ENCODE data around the gene P2RX1.
"Not testable (repeated sequence)": the region's sequence is repeated elsewhere in the genome, so short reads cannot be mapped to it uniquely, and the experiment has no call there.

P2RX1 gene

DNA sequence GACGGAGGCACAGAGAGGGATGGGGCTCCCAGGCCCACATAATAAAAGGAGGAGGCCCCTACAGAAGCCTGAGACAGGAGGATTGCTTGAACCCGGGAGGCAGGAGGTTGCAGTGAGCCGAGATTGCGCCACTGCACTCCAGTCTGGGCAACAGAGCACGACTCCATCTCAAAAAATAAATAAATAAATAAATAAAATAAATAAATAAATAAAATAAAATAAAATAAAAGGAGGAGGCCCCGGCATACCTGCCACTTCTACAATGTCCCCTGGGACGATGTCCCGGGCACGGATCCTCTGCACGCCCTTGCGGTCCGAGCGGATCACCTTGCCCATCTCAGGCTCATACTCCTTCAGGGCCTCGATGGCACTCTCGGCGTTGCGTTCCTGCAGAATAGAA, 34.7 kb upstream of the P2RX1 start:
- no peak for DNase-seq

DNA sequence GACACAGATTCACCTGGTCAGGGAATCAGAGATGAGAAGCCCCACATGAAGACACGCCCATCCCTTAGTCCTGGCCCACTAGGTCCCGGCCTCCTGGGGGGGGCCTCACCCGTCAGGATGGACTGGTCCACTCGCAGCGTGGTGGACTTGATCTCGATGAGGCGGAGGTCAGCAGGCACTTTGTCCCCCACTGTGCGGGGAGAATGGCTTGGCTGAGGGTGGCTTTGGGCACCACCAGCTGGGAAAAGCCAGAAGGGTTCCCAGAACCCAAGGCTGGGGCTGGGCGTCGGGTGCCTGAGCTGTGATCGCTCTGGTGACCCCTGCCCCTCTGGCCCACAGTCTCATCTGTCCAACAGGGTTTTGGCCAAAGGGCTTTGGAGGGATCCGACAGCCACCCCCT, 34.3 kb upstream of the P2RX1 start:
- DNase-seq, result no peak

DNA sequence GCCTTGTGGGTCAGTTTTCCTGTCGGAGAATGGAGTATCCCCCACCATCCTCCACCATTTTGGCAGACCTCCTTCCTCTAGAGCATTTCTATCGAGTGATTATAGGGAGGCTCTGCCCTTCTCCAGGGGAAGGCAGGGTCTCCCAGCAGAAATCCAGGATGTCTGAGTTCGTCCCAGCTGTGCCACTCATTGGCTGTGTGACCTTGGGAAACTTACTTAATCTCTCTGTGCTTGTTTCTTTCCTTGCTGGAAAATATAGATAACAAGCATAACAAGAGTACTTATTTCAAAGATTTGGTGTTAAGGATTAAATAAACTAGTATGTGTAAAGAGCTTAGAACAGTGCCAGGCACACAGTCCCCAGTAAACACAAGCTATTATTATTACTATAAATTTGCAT, 33.2 kb upstream of the P2RX1 start:
- DNase-seq, result no peak

DNA sequence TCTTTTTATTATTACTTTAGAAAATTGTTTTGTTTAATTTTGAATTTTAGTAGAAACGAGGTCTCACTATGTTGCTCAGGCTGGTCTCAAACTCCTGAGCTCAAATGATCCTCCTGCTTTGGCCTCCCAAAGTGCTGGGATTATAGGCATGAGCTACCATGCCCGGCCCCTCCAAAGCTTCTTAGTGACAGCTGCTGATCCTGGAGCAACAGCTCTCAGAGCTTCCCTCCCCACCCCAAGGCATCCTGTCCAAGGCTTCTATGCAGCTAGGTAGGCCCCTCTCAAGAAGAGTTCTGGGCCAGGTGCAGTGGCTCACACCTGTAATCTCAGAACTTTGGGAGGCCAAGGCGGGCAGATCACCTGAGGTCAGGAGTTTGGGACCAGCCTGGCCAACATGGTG, 32.3 kb upstream of the P2RX1 start:
- DNase-seq, result not testable (repeated sequence)

DNA sequence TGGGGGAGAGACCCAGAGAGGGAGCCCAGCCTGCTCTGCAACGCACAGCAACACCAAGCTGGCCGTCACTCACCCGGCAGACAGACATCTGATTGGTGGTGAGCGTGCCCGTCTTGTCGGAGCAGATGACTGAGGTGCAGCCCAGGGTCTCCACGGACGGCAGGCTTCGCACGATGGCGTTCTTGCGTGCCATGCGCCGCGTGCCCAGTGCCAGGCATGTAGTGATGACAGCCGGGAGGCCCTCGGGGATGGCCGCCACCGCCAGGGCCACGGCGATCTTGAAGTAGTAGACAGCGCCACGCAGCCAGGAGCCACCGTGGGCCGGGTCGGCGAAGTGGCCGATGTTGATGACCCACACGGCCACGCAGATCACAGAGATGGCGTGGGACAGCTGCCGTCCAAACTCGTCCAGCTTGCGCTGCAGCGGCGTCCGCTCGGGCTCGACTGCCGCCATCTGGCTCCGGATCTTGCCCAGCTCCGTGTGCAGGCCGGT, 31.1 kb upstream of the P2RX1 start:
- no peak for DNase-seq

DNA sequence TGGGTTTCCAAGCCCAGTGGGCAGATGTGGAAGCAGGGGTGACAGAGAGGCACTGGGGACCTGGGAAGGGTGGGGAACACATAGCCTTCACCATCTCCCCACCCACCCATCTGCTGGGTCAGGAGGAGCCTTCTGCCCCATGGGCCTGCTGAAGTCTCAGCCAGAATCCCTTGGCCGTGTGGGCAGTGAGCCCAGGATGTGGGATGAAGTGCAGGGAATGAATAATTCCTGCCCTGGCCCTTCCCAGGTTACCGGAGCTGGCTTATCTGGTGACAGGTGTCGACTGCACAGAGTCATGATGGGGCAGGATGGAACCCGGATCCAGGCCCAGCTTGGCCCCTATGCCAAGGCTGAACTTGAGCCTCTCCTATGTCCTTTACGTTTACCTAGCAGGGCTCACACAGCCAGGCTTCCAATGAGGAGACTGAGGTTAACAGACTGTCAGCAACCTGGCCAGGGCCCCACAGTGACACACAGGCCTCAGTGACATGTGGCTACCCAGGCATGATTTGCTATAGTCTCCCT, 30.5 kb upstream of the P2RX1 start:
- DNase-seq, result no peak

DNA sequence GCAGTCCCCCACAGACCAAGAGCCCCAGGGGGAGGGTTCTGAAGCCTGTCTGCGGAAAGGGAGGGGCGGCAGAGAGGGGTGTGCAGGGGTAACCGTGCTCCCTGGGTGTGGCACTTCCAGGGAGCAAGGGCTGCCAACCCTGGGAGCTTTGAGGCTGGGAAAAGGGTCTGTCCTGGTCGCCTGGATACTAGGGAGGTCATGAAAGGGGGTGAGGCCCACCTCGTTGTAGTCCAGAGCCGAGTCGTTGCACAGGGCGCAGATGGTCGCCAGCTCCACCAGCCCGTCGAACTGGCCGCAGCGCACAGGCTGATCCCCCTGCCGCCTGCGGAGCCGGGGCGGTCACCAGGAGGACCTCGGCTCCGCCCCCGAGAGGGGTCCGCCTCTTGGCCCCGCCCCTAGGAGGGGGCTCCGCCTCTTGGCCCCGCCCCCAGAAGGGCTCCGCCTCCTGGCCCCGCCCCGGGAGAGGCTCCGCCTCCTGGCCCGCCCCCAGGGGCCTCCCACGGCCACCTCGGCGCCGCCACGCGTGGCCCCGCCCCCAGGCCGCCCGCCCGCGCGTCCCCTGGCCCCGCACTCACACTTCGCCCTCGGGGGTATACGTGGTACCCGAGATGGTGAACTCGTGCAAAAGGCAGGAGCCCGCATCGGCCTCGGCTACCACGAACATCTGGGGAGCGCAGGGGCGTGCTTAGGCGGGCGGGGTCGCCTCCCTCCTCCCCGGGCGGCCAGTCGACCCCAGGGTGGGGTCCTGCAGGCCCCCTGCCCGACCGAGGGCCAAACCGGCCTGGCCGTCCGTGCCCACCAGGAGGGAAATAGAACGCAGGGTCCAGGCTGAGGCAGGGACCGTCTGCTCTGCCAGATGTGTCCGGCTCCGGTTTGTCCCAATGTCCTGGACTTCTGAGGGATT, 28.5 kb upstream of the P2RX1 start:
- peak; percentile 82 for DNase-seq

DNA sequence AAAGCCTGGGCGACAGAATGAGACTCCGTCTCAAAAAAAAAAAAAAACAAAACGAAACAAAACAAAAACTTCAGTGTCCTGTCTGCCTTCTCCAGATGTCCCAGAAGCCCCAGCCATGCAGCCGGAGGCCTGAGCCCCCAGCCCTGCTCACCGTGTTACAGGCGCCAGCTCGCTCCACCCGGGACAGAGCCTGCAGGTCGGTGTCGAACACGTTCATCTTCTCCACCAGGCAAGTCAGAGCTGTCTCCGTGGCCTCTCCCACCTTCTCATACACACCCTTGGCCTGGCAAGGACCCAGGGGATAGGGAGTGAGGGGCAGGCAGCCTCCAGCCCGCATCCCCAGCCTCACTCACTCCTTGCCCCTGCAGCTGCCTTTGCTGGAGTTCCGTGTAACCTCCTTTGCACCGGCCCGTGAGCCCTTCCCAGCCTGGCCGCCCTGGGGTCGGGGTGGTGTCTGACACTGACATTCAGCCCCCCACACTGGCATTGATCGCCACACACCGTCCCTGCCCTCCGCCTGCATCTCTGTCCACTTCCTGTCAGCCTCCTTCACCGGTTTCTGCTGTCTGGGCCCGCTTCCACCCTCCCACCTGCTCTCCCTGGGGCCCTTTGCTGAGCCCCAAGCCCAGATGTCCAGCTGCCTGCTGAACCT, 27.1 kb upstream of the P2RX1 start:
- no peak for DNase-seq

DNA sequence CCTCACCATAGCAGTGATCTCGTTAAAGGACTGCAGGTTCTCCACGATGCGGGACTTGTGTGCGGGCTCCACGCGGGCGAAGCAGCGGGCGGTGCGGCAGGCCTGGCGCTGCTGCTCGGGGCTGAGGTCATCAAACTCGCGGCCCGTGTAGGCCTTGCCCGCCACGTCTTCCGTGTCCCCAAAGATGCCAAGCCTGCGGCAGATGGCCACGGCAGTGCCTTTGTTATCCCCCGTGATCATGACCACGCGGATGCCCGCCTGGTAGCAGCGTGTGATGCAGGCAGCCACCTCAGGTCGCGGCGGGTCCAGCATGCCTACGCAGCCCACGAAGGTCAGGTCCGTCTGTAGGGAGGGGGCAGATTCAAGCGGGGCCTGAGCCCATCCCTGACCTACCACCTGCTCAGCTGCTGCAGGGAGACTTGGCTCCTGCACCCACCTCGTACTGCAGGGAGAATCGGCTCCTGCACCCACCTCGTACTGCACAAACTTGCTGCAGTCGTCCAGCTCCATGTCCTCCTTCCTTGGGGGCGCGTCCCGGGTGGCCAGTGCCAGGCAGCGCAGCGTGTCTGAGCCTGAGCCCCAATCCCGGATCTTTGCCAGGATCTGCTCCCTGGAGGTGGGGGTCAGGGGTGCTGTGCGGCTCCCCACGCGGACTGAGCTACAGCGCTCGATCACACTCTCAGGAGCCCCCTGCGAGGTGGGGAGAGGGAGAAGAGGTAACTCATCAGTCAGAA, 24.9 kb upstream of the P2RX1 start:
- no peak for DNase-seq

DNA sequence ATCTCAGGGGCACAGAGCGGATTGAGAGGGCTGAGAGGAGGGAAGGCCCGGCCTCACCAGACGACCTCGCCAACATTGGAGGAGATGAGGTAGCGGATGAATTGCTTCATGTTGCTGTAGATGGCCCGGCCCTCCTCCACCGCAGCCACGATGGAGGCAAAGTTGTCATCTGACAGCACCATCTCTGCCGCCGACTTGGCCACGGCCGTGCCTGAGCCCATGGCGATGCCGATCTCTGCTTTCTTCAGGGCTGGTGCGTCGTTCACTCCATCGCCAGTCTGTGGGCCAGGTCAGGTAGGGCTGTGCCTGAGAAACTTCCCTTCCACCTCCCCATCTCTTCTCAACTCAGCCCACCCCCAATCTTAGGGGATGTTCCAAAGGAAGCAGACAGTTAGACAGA, 21.1 kb upstream of the P2RX1 start:
- DNase-seq, result no peak

DNA sequence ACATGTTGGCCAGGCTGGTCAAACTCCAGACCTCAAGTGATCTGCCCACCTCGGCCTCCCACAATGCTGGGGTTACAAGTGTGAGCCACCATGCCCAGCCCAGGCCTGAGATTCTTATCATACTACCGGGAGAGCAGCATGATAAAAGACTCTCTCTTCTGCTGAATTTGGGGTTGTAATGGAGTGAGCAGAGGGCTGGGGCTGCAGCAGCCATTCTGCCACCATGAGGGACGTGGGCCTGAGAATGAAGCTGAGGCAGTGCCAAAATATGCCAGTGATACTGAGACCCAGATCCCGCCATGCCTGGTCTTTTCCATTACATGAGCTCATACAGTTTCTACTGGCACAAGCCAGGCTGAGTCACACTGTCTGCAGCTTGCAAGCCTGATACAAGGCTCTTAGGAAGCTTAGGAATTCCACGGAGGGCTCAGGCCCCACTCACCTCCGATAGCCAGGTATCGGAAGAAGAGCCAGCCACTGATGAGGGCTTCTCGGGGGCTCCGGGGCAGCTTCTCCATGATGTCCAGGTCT, 19.6 kb upstream of the P2RX1 start:
- DNase-seq, result no peak

DNA sequence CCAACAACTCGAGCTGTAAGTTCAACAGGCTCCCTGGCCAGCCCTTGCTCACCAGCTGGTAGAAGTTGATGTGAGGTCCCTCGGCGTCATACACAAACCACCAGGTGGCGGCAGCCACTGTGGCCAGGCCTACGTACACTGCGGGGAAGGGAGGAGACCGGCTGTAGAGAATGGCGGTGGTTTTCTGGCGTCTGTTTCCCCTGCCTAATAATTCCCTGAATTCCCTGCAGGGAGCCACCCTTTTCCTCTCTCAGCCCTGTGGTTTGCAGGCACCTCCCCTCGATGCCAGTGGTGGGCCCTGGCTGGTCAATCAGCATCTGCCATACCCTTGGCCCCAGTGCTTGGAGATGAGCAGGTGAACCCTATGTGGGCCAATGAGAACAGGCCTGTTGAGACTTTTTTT, 18.9 kb upstream of the P2RX1 start:
- DNase-seq, result peak; percentile 83

DNA sequence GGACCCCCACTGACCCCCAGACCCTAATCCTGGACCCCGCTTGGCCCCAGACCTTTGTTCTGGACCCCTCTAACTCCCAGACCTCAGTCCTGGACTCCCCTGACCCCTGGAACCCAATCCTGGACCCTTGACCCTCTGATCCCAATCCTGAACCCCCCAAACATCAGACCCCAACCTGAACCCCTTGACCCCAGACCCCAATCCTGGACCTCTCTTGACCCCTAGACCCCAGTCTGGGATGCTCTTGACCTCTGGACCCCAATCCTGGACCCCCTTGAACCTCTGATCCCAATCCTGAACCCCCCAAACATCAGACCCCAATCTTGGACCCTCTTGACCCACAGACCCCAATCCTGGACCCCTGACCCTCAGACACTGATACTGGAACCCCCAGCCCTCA, 13.5 kb upstream of the P2RX1 start:
- no peak for DNase-seq

DNA sequence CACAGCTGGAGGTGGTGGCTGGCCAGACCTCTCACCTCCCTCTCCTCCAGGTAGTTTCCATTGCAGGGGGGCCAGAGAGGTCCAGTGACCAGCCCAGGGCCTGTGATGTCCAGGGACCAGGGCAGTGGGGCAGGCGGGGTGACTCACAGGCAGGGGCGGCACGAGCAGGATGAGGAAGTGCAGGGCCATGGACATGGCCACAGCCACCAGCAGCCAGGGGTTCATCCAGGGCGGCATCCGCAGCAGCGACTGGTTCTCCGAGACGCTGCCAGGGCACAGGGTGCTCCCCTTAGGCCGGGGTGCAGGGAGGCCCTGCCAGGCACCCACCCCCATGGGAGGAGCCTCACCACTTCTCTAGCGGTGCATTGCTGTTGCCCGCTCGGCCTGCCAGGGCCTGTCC, 12.9 kb upstream of the P2RX1 start:
- DNase-seq, result no peak

DNA sequence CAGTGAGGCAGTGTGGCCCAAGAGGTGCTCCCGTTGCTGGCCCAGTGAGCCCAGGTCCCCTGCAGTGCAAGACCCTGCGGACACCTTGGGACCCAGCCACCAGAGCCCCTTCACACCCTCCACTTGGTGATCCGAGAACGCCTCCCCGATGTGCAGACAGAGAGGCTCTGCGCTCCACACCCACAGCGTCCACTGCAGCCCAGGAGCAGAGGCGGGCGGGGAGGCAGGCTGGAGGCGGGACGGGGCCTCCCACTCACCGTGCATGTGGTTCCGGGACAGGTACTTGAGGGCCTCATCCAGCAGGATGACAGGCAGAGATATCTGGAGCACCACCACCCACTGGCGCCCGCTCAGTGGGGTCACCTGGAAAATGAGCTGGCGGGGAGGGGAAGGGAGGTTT, 12.1 kb upstream of the P2RX1 start:
- no peak for DNase-seq

DNA sequence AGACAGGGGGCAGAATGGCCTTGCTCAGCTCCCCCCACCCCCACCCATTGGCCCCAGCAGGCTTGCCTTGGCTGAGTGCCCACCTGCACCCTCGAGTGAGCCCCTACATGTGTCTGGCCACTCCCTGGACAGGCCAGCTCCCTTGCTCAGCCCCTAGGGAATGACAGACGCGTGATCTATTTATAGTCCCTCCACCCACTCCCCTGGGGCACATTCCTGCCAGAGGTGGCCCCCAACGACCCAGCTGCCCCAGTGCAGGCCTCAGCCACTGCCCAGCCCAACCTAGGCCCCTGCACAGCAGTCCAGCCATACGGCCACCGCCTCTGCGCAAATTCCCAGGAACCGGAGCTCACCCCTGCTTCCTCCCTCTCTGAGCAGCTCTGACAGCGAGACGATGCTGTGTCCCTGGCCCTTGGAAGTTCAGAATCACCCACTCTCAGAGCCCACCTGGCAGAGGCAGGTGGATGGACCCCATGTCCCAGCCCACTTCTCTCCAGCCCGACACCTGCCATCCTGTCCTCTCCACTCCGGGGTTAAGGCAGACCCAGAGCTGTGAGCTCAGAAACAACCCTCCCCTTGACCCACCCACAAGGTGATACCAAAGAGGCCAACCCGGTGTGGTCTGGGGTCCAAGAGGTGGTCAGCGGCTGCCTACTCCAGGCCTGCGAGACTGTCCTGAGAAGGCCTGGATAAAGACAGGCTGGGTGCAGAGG, 11.5 kb upstream of the P2RX1 start:
- DNase-seq, result no peak

DNA sequence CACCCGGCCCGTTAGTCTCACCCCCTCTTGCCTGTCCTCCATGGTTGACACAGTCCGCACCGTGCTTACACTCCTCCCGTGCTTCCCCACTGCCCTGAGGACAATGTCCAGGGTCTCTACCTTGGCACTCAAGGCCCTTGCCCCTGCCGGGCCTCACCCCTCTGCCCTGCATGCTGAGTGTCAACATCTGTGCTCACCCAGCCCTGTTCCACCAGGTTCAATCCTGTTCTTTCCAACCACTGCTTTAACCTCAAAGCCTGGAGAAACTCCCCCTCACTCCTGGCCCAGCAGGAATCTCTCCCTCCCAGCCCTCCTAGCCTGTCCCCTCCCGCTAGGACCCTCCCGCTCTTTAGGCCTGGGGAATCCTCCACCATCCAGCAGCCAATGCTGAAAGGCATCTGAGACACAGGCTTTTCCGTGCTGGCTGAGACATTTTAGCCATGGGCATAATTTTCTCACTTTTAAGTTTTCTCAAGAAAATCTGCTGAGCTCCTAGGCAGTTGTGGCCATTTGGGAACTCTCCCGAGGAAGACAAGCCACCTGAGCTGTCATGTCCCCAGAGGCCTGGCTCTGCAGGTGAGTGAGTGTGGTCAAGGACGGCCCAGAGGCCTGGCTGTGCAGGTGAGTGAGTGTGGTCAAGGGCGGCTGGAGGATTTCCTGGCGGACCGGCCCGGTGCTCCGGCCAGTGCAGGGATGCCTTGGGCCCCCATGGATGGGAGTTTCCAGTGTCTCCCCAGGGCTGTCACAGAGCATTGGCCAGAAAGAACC, 10.8 kb upstream of the P2RX1 start:
- no peak for DNase-seq

DNA sequence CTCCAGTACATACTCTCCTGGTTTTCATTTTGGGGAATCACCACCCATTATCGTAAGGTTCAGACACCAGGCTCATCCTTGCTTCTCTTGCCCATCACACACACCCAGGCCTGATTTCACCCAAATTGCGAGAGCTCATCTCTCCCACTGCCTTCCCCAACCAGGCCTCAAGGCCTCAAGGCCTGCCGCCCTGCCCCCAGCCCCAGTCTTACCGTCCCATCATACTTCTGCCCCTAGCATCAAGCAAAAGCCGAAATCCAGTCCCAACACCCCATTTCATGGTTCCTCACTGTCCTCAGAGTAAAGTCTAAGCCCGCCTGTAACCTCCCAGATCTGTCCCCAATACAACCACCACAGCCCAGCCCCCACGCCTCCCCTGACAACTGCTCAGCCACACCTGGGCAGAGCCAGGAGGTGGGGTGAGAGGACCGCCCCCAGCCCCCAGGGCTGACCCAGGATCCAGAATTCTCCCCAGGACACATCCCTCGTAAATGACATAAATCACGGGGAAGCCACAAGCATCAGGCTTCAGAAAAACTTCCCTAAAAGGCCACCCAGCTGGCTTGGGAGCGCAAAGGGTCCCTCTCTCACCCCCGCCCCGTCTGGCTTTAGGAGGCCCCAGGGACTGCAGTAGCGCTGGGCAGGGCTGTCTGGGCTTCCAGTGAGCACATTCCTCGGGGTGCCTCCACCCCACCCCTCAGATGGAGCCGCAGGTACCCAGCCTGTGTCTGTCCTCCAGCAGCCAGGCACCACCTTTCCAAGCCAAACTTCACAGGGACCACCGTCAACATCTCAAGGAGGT, 9.6 kb upstream of the P2RX1 start:
- DNase-seq, result no peak

DNA sequence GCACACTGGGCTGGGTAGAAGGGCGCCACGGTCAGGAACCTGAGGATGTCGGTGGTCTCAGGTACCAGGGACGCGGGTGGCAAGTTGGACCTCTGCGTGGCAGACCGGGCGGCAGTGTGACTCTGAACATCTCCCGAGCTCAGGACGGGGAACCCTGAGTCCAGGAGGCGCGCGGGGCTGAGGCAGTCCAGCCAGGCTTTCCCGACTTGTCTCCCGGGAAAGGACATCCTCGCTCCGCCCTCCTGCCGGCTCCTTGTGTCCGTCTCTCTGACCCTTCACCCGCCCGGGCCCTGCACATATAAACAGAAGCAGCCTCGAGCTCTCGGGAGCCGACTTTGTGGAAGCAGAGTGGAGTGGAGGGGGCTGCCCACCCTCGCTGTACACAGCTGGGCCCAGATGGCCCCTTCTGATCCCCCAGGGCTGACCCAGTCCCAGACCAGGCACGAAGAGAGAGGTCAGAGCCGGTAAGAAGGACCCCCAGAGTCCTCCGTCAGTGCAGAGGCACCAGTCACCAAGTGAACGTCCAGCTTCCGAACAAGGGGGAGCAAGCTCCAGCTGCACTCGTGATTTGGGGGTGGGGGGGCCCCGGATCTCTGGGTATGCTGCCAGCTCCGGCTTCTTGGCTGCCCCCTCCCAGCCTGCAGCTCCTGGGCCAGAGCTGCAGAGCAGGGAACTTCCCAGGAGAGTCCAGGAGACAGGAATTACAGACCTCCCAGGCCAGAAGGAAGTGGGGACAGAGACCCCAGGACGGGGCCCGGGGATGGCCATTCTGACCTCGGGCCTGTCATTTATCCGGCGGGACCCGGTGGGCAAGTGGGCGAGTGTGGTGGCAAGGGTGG, 8.5 kb upstream of the P2RX1 start:
- no peak for DNase-seq
